ENCODE measurements around the gene ATP6V0D1. TPM values are rescaled to one million over a fixed set of nuclear protein-coding genes. Genes with fewer than 3 reads are reported as not detected.
"Not testable (repeated sequence)": the region's sequence is repeated elsewhere in the genome, so short reads cannot be mapped to it uniquely, and the experiment has no call there.

The ATP6V0D1 gene
- total and polyA plus RNA-seq, 9 donors = 32.5 to 113 (median 63.0) TPM

- Histone ChIP-seq H3K4me3 (no peak overlapping the region), H3K27ac (no peak overlapping the region), H3K27me3 (no peaks in the 10 kb centered on the region), H3K36me3 (no peaks in the 10 kb centered on the region), H3K9me3 (no peaks in the 10 kb centered on the region), H3K4me1 (ENCODE audit: insufficient read depth) (no peaks in the 10 kb centered on the region)
- intact Hi-C loops (cut with DNase I) = loop anchor here in 1 of 4 donors (5.0 kb wide), 1 partner anchor 36 kb away; the partner anchor contains the start of genes AGRP and ATP6V0D1
- TF ChIP-seq EP300 (IDR thresholded peaks at IDR 0.05) (no peak), POLR2A (IDR thresholded peaks at IDR 0.05) (no peak)
- TF ChIP-seq, protein P1, sequence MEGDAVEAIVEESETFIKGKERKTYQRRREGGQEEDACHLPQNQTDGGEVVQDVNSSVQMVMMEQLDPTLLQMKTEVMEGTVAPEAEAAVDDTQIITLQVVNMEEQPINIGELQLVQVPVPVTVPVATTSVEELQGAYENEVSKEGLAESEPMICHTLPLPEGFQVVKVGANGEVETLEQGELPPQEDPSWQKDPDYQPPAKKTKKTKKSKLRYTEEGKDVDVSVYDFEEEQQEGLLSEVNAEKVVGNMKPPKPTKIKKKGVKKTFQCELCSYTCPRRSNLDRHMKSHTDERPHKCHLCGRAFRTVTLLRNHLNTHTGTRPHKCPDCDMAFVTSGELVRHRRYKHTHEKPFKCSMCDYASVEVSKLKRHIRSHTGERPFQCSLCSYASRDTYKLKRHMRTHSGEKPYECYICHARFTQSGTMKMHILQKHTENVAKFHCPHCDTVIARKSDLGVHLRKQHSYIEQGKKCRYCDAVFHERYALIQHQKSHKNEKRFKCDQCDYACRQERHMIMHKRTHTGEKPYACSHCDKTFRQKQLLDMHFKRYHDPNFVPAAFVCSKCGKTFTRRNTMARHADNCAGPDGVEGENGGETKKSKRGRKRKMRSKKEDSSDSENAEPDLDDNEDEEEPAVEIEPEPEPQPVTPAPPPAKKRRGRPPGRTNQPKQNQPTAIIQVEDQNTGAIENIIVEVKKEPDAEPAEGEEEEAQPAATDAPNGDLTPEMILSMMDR (IDR thresholded peaks at IDR 0.05) = no peak
- no peak for DNase-seq
- WGBS, 3 donors = 62 to 67% (median 64%) methylated on average over 11 of the region's 11 CpGs
These were observed 36.9 kb upstream of the ATP6V0D1 start for GRCh38 chr16:67517661-67518423.

GRCh38 chr16:67517155-67517445 lies 36.1 kb upstream of the ATP6V0D1 start:
- 71 to 91% (median 76%) methylated on average over 3 of the region's 3 CpGs for WGBS, 3 donors
- H3K4me3 ChIP-seq = no peak overlapping the region
- no peak for DNase-seq
- TF ChIP-seq POLR2A (IDR thresholded peaks at IDR 0.05) (no peak), EP300 (IDR thresholded peaks at IDR 0.05) (no peak)
- TF ChIP-seq, protein P1 (IDR thresholded peaks at IDR 0.05) = no peak
- H3K9me3 ChIP-seq = no peaks in the 10 kb centered on the region
- no peaks in the 10 kb centered on the region for H3K4me1 ChIP-seq (ENCODE audit: insufficient read depth)
- no peaks in the 10 kb centered on the region for H3K27me3 ChIP-seq
- no peaks in the 10 kb centered on the region for H3K36me3 ChIP-seq
- H3K27ac ChIP-seq = no peak overlapping the region
- intact Hi-C loops (cut with DNase I) = loop anchor here in 1 of 4 donors (5.0 kb wide), 1 partner anchor 35 kb away; the partner anchor contains the start of genes AGRP and ATP6V0D1

- intact Hi-C loops (cut with DNase I) = loop anchor here in 1 of 4 donors (5.0 kb wide), 1 partner anchor 34 kb away; the partner anchor contains the start of genes AGRP and ATP6V0D1
- 65 to 76% (median 75%) methylated on average over 12 of the region's 12 CpGs for WGBS, 3 donors
- no peaks in the 10 kb centered on the region for H3K9me3 ChIP-seq
- H3K27ac ChIP-seq = no peak overlapping the region
- DNase-seq = no peak
- H3K4me1 ChIP-seq (ENCODE audit: insufficient read depth) = no peaks in the 10 kb centered on the region
- no peaks in the 10 kb centered on the region for H3K27me3 ChIP-seq
- H3K4me3 ChIP-seq = no peak overlapping the region
- H3K36me3 ChIP-seq = no peaks in the 10 kb centered on the region
- no peak for TF ChIP-seq POLR2A (IDR thresholded peaks at IDR 0.05)
- TF ChIP-seq EP300 (IDR thresholded peaks at IDR 0.05) = no peak
- TF ChIP-seq, protein P1 (IDR thresholded peaks at IDR 0.05) = no peak
These were observed 35.6 kb upstream of the ATP6V0D1 start for GRCh38 chr16:67516296-67517154.

DNA sequence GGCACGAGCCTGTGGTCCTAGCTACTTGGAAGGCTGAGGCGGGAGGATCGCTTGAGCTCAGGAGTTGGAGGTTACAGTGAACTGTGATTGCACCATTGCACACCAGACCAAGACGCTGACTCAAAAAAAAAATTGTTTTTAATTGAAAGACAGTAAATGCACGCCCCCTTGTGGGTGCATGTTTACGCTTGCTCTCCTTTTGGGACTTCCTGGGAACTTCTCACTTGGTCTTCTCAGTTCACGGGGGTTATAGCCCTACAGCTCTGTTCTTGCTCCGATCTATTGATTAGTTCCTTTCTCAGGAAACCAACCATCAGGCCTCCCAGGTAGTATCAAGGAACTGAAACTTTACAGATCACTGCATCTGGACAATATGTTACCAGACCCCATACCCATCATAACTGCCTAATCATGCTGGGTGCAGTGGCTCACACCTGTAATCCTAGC lies 33.4 kb upstream of the ATP6V0D1 start:
- TF ChIP-seq EP300 (IDR thresholded peaks at IDR 0.05) = no peak
- TF ChIP-seq, protein P1 (IDR thresholded peaks at IDR 0.05) = peak; percentile 20 to 70 (median 55)
- Histone ChIP-seq H3K9me3 (no peaks in the 10 kb centered on the region), H3K4me3 (no peak overlapping the region), H3K27ac (no peak overlapping the region), H3K36me3 (no peaks in the 10 kb centered on the region), H3K4me1 (ENCODE audit: insufficient read depth) (no peaks in the 10 kb centered on the region), H3K27me3 (no peaks in the 10 kb centered on the region)
- intact Hi-C loops (cut with DNase I) = loop anchor here in 1 of 4 donors (2.0 to 5.0 kb wide), 2 partner anchors 20 to 1213 kb away; no protein-coding TSS in a partner anchor
- DNase-seq = peak; percentile 71 to 86 (median 80)
- 4 to 11% (median 7%) methylated on average over 8 of the region's 8 CpGs for WGBS, 3 donors

DNA sequence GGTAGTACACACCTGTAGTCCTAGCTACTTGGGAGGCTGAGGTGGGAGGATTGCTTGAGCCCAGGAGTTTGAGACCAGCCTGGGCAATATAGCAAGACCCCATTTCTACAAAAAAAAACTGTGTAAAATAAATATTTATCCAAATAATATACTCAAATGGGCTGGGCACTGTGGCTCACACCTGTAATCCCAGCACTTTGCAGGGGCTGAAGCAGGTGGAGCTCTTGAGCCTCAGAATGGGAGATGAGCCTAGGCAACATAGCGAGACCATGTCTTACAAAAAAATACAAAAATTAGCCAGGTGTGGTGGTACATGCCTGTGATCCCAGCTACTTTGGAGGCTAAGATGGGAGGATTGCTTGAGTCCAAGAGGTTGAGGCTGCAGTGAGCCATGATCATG lies 32.9 kb upstream of the ATP6V0D1 start:
- not testable (repeated sequence) for H3K27me3 ChIP-seq; H3K4me3 ChIP-seq; H3K27ac ChIP-seq; H3K4me1 ChIP-seq (ENCODE audit: insufficient read depth); H3K9me3 ChIP-seq; H3K36me3 ChIP-seq; DNase-seq
- intact Hi-C loops (cut with DNase I) = loop anchor here in 1 of 4 donors (2.0 to 5.0 kb wide), 2 partner anchors 19 to 1213 kb away; no protein-coding TSS in a partner anchor
- WGBS, 3 donors = 93 to 100% (median 96%) methylated on average over 1 of the region's 1 CpG
